Activated CD4-positive, alpha-beta T cell treated with anti-CD3 and anti-CD28 coated beads, Interleukin-2, amount 10 ng/mL, durations not matched to agents 7 days and 5 days (primary cell): ENCODE results near the gene COL23A1. TPM values are rescaled to one million over a fixed set of nuclear protein-coding genes. Genes with fewer than 3 reads are reported as not detected.

Source experiments
- CTCF ChIA-PET: fragments of 350-600 bp; sonication (Branson Sonifier 250); formaldehyde crosslinking; loops from one replicate; lab custom pipeline; 2021; ENCODE audit warnings: antibody characterized with exemption; lab: Charles Lee
- POLR2A ChIA-PET: fragments of 350-600 bp; sonication (Branson Sonifier 250); formaldehyde crosslinking; loops from one replicate; lab custom pipeline; 2021; ENCODE audit warnings: antibody characterized with exemption; lab: Charles Lee
- DNase-seq: peaks from one replicate; pipeline ENCODE4 v3.0.0-alpha.2; 2020
- H3K27ac Mint-ChIP-seq: one replicate; pipeline ENCODE4 v1.8.0; 2021; ENCODE audit warnings: mild to moderate bottlenecking, moderate library complexity, mixed read lengths
- H3K27me3 Mint-ChIP-seq: one replicate; pipeline ENCODE4 v1.8.0; 2021; ENCODE audit warnings: mixed read lengths
- H3K36me3 Mint-ChIP-seq: one replicate; pipeline ENCODE4 v1.8.0; 2021; ENCODE audit warnings: low read depth, mixed read lengths
- H3K4me1 Mint-ChIP-seq: one replicate; pipeline ENCODE4 v1.8.0; 2021; ENCODE audit warnings: mixed read lengths
- H3K4me3 Mint-ChIP-seq: one replicate; pipeline ENCODE4 v1.8.0; 2021; ENCODE audit warnings: mild to moderate bottlenecking, moderate library complexity, mixed read lengths
- H3K9me3 Mint-ChIP-seq: one replicate; pipeline ENCODE4 v1.8.0; 2021; ENCODE audit warnings: mixed read lengths
- total RNA-seq, 2 experiments: library from RNA; stranded (reverse); gene quantifications; one replicate each; pipeline ENCODE4 v1.2.3, GENCODE V29; 2021

COL23A1 gene
- total RNA-seq, 2 experiments from 2014 or later, result 0.27 TPM; not detected in 1

GRCh38 chr5:178223196-178223773 is 366.9 kb downstream of the COL23A1 start:
- no peak for DNase-seq
- peak overlapping the region; percentile 15 for H3K27ac Mint-ChIP-seq
- peaks cover 29% of the 10 kb centered on the region for H3K4me1 Mint-ChIP-seq
- no peak overlapping the region for H3K4me3 Mint-ChIP-seq
- H3K9me3 Mint-ChIP-seq, result no peaks in the 10 kb centered on the region
- CTCF ChIA-PET, result no interaction called here
- H3K27me3 Mint-ChIP-seq, result no peaks in the 10 kb centered on the region
- peaks cover 56% of the 10 kb centered on the region for H3K36me3 Mint-ChIP-seq
- POLR2A ChIA-PET, result no interaction called here

GRCh38 chr5:178222292-178222691 is 367.9 kb downstream of the COL23A1 start:
- peaks cover 20% of the 10 kb centered on the region for H3K4me1 Mint-ChIP-seq
- DNase-seq, result no peak
- no peak overlapping the region for H3K27ac Mint-ChIP-seq
- peaks cover 50% of the 10 kb centered on the region for H3K36me3 Mint-ChIP-seq
- H3K4me3 Mint-ChIP-seq, result no peak overlapping the region
- no peaks in the 10 kb centered on the region for H3K27me3 Mint-ChIP-seq
- ChIA-PET POLR2A (interaction anchor here (0.5 kb wide), 1 partner anchor 78 kb away, joined by 3 read pairs; no protein-coding TSS in a partner anchor), CTCF (interaction anchor here (1.5 kb wide), 1 partner anchor 8 kb away, joined by 6 read pairs; no protein-coding TSS in a partner anchor)
- no peaks in the 10 kb centered on the region for H3K9me3 Mint-ChIP-seq

GRCh38 chr5:178221853-178222252 is 368.3 kb downstream of the COL23A1 start:
- Mint-ChIP-seq H3K27ac (peak overlapping the region; percentile 36), H3K4me1 (peaks cover 17% of the 10 kb centered on the region), H3K36me3 (peaks cover 46% of the 10 kb centered on the region), H3K27me3 (no peaks in the 10 kb centered on the region), H3K9me3 (no peaks in the 10 kb centered on the region), H3K4me3 (no peak overlapping the region)
- POLR2A ChIA-PET, result interaction anchor here (0.5 kb wide), 1 partner anchor 78 kb away, joined by 3 read pairs; no protein-coding TSS in a partner anchor
- no peak for DNase-seq
- CTCF ChIA-PET, result interaction anchor here (1.5 kb wide), 1 partner anchor 8 kb away, joined by 6 read pairs; no protein-coding TSS in a partner anchor

GRCh38 chr5:178221282-178221681 is 368.9 kb downstream of the COL23A1 start:
- H3K27me3 Mint-ChIP-seq, result no peaks in the 10 kb centered on the region
- no peaks in the 10 kb centered on the region for H3K9me3 Mint-ChIP-seq
- peaks cover 16% of the 10 kb centered on the region for H3K4me1 Mint-ChIP-seq
- no peak for DNase-seq
- ChIA-PET CTCF (interaction anchor here (1.5 kb wide), 1 partner anchor 9 kb away, joined by 6 read pairs; no protein-coding TSS in a partner anchor), POLR2A (no interaction called here)
- H3K36me3 Mint-ChIP-seq, result peaks cover 46% of the 10 kb centered on the region
- peak overlapping the region; percentile 36 for H3K27ac Mint-ChIP-seq
- H3K4me3 Mint-ChIP-seq, result no peak overlapping the region

- no peak overlapping the region for H3K27ac Mint-ChIP-seq
- ChIA-PET CTCF (no interaction called here), POLR2A (no interaction called here)
- peaks cover 17% of the 10 kb centered on the region for H3K4me1 Mint-ChIP-seq
- H3K27me3 Mint-ChIP-seq, result no peaks in the 10 kb centered on the region
- no peak overlapping the region for H3K4me3 Mint-ChIP-seq
- peaks cover 57% of the 10 kb centered on the region for H3K36me3 Mint-ChIP-seq
- no peaks in the 10 kb centered on the region for H3K9me3 Mint-ChIP-seq
- no peak for DNase-seq
These were observed 371.4 kb downstream of the COL23A1 start for GRCh38 chr5:178218827-178219226.

GRCh38 chr5:178218237-178218776 is 371.9 kb downstream of the COL23A1 start:
- Mint-ChIP-seq H3K9me3 (no peaks in the 10 kb centered on the region), H3K36me3 (peaks cover 59% of the 10 kb centered on the region), H3K4me1 (peaks cover 17% of the 10 kb centered on the region), H3K4me3 (no peak overlapping the region), H3K27me3 (no peaks in the 10 kb centered on the region), H3K27ac (no peak overlapping the region)
- ChIA-PET CTCF (no interaction called here), POLR2A (no interaction called here)
- no peak for DNase-seq

GRCh38 chr5:178216779-178217178 is 373.4 kb downstream of the COL23A1 start:
- no peak overlapping the region for H3K4me3 Mint-ChIP-seq
- H3K27me3 Mint-ChIP-seq, result no peaks in the 10 kb centered on the region
- CTCF ChIA-PET, result interaction anchor here (0.7 kb wide), 1 partner anchor 10 kb away, joined by 3 read pairs; no protein-coding TSS in a partner anchor
- POLR2A ChIA-PET, result no interaction called here
- peak overlapping the region; percentile 13 for H3K27ac Mint-ChIP-seq
- H3K36me3 Mint-ChIP-seq, result peaks cover 63% of the 10 kb centered on the region
- H3K9me3 Mint-ChIP-seq, result no peaks in the 10 kb centered on the region
- DNase-seq, result no peak
- peaks cover 13% of the 10 kb centered on the region for H3K4me1 Mint-ChIP-seq

- ChIA-PET POLR2A (interaction anchor here (1.3 kb wide), 1 partner anchor 10 kb away, joined by 3 read pairs; no protein-coding TSS in a partner anchor), CTCF (interaction anchor here (0.7 to 1.4 kb wide), 4 partner anchors 9 to 12 kb away, joined by 3 to 5 read pairs (median 3); partner anchors contain the start of gene HNRNPAB)
- no peak for DNase-seq
- H3K27ac Mint-ChIP-seq, result peak overlapping the region; percentile 38
- H3K36me3 Mint-ChIP-seq, result peaks cover 64% of the 10 kb centered on the region
- no peaks in the 10 kb centered on the region for H3K27me3 Mint-ChIP-seq
- peaks cover 6% of the 10 kb centered on the region for H3K4me1 Mint-ChIP-seq
- H3K9me3 Mint-ChIP-seq, result no peaks in the 10 kb centered on the region
- H3K4me3 Mint-ChIP-seq, result no peak overlapping the region
These were observed 374.1 kb downstream of the COL23A1 start for GRCh38 chr5:178216088-178216534.

- ChIA-PET POLR2A (interaction anchor here (1.3 kb wide), 1 partner anchor 9 kb away, joined by 3 read pairs; no protein-coding TSS in a partner anchor), CTCF (interaction anchor here (1.1 to 1.4 kb wide), 3 partner anchors 9 to 11 kb away, joined by 3 to 5 read pairs (median 3); partner anchors contain the start of gene HNRNPAB)
- DNase-seq, result no peak
- Mint-ChIP-seq H3K4me1 (peaks cover 6% of the 10 kb centered on the region), H3K4me3 (no peak overlapping the region), H3K36me3 (peaks cover 64% of the 10 kb centered on the region), H3K27ac (no peak overlapping the region), H3K9me3 (no peaks in the 10 kb centered on the region), H3K27me3 (no peaks in the 10 kb centered on the region)
These were observed 374.8 kb downstream of the COL23A1 start for GRCh38 chr5:178215280-178216002.

- ChIA-PET CTCF (interaction anchor here (1.7 kb wide), 1 partner anchor 17 kb away, joined by 6 read pairs; no protein-coding TSS in a partner anchor), POLR2A (no interaction called here)
- Mint-ChIP-seq H3K4me3 (no peak overlapping the region), H3K27me3 (no peaks in the 10 kb centered on the region), H3K9me3 (no peaks in the 10 kb centered on the region), H3K27ac (peak overlapping the region; percentile 57), H3K4me1 (peaks cover 12% of the 10 kb centered on the region), H3K36me3 (peaks cover 75% of the 10 kb centered on the region)
- DNase-seq, result no peak
These were observed 375.9 kb downstream of the COL23A1 start for GRCh38 chr5:178214160-178214803.

GRCh38 chr5:178213748-178214151 is 376.4 kb downstream of the COL23A1 start:
- H3K27me3 Mint-ChIP-seq, result no peaks in the 10 kb centered on the region
- peaks cover 78% of the 10 kb centered on the region for H3K36me3 Mint-ChIP-seq
- H3K27ac Mint-ChIP-seq, result peak overlapping the region; percentile 37
- H3K4me1 Mint-ChIP-seq, result peaks cover 16% of the 10 kb centered on the region
- DNase-seq, result no peak
- H3K9me3 Mint-ChIP-seq, result no peaks in the 10 kb centered on the region
- ChIA-PET CTCF (interaction anchor here (1.7 kb wide), 1 partner anchor 17 kb away, joined by 6 read pairs; no protein-coding TSS in a partner anchor), POLR2A (no interaction called here)
- no peak overlapping the region for H3K4me3 Mint-ChIP-seq

GRCh38 chr5:178213003-178213461 is 377.2 kb downstream of the COL23A1 start:
- CTCF ChIA-PET, result interaction anchor here (1.5 to 1.7 kb wide), 2 partner anchors 12 to 18 kb away, joined by 3 to 6 read pairs; no protein-coding TSS in a partner anchor
- Mint-ChIP-seq H3K9me3 (no peaks in the 10 kb centered on the region), H3K4me3 (no peak overlapping the region), H3K27ac (no peak overlapping the region), H3K27me3 (no peaks in the 10 kb centered on the region), H3K4me1 (peaks cover 20% of the 10 kb centered on the region), H3K36me3 (peaks cover 79% of the 10 kb centered on the region)
- DNase-seq, result no peak
- POLR2A ChIA-PET, result no interaction called here
